BE2C (cell line): ENCODE results near the gene STARD3.

Experiments used
- DNase-seq: peaks from one replicate; pipeline ENCODE4 v3.0.0-alpha.2; 2020
- H3K27me3 ChIP-seq: fragments of 250-450 bp; sonication (Bioruptor Pico); 2 replicates; pipeline ENCODE4 v1.5.1; 2020; ENCODE audit warnings: mild to moderate bottlenecking
- H3K36me3 ChIP-seq: fragments of 250-450 bp; sonication (Bioruptor Pico); 2 replicates; pipeline ENCODE4 v1.5.1; 2020; ENCODE audit warnings: mild to moderate bottlenecking
- H3K4me1 ChIP-seq: fragments of 250-450 bp; sonication (Bioruptor Pico); 2 replicates; pipeline ENCODE4 v1.5.1; 2020
- H3K4me3 ChIP-seq: 2 replicates; pipeline ENCODE4 v1.5.1; 2011; ENCODE audit warnings: low read depth, low read length
- H3K9me3 ChIP-seq: fragments of 250-450 bp; sonication (Bioruptor Pico); 2 replicates; pipeline ENCODE4 v1.5.1; 2020
- TF ChIP-seq, protein P1 (sequence below): IDR thresholded peaks from 2 replicates; pipeline ENCODE4 v1.5.1; 2012; ENCODE audit warnings: mild to moderate bottlenecking, low read depth, low read length

Gene STARD3

DNA sequence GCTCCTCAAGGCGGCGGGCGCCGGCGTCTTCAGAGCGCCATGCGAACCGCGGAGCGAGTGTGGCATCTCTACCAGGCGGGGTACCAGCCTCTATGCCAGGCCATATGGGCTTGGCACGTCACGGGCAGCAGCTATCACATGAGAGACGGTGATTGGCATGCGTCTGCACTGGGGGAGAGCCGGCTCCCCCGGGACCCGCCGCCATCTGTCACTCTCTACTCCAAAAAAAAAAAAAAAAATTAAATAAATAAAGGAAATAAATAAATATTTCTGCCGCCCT is 29.2 kb upstream of the STARD3 start, which contains the start of gene NEUROD2:
Gene NEUROD2, minus strand, starts transcription at position 70 of the 280 bp plus-strand sequence. CDS start 1,321 bp downstream, outside the sequence.
- H3K27me3 ChIP-seq: peaks cover 80% of the 10 kb centered on the region
- DNase-seq: no peak
- no peaks in the 10 kb centered on the region for H3K4me1 ChIP-seq
- no peaks in the 10 kb centered on the region for H3K9me3 ChIP-seq
- no peaks in the 10 kb centered on the region for H3K36me3 ChIP-seq
- H3K4me3 ChIP-seq: no peak within 1 kb of the TSS
- TF ChIP-seq, protein P1, sequence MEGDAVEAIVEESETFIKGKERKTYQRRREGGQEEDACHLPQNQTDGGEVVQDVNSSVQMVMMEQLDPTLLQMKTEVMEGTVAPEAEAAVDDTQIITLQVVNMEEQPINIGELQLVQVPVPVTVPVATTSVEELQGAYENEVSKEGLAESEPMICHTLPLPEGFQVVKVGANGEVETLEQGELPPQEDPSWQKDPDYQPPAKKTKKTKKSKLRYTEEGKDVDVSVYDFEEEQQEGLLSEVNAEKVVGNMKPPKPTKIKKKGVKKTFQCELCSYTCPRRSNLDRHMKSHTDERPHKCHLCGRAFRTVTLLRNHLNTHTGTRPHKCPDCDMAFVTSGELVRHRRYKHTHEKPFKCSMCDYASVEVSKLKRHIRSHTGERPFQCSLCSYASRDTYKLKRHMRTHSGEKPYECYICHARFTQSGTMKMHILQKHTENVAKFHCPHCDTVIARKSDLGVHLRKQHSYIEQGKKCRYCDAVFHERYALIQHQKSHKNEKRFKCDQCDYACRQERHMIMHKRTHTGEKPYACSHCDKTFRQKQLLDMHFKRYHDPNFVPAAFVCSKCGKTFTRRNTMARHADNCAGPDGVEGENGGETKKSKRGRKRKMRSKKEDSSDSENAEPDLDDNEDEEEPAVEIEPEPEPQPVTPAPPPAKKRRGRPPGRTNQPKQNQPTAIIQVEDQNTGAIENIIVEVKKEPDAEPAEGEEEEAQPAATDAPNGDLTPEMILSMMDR: no peak

DNA sequence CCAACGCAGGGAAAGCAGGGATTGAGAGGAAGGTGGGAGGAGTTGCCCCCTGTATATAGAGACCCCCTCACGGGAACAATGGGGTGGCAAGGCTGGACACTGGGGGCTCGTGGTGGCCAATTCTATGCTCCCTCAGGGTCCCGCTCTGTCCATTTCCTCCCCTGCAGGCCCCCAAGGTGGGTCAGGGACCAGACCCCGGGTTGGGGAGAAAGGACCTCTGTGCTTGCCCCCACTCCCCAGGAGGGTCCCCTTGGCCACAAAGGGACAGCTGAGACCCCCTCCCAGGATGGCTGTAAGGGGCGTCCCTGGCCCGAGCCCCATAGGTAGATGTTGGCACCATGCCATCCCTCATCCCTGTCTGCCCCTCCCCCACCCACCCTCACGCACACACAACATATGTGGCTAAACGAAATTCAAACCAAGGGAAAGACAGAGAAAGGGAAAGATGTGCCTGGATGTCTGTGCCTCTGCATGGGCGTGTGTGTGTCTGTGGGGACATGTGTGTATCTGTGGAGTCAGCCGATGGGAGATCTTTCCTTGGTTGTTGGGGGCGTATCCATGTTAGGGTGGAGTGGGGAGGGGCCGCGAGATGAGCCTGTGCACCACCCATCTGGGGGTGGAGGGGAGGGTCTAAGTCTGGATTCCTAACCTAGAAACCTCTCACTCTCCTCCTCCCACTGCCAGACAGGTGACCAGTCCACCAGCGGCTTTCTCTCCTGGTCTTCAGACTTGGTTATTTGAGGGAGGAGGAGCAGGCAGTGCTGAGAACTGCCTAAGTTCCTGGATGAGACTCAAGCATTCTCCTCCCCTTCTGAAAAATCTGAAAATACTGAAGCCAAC is 28.6 kb upstream of the STARD3 start:
- peaks cover 76% of the 10 kb centered on the region for H3K27me3 ChIP-seq
- TF ChIP-seq, protein P1: no peak
- no peak overlapping the region for H3K4me3 ChIP-seq
- H3K9me3 ChIP-seq: no peaks in the 10 kb centered on the region
- H3K36me3 ChIP-seq: no peaks in the 10 kb centered on the region
- no peaks in the 10 kb centered on the region for H3K4me1 ChIP-seq
- no peak for DNase-seq

GRCh38 chr17:39609416-39610025 is 27.4 kb upstream of the STARD3 start:
- DNase-seq: no peak
- Histone ChIP-seq H3K27me3 (peaks cover 65% of the 10 kb centered on the region), H3K4me3 (no peak overlapping the region)

DNA sequence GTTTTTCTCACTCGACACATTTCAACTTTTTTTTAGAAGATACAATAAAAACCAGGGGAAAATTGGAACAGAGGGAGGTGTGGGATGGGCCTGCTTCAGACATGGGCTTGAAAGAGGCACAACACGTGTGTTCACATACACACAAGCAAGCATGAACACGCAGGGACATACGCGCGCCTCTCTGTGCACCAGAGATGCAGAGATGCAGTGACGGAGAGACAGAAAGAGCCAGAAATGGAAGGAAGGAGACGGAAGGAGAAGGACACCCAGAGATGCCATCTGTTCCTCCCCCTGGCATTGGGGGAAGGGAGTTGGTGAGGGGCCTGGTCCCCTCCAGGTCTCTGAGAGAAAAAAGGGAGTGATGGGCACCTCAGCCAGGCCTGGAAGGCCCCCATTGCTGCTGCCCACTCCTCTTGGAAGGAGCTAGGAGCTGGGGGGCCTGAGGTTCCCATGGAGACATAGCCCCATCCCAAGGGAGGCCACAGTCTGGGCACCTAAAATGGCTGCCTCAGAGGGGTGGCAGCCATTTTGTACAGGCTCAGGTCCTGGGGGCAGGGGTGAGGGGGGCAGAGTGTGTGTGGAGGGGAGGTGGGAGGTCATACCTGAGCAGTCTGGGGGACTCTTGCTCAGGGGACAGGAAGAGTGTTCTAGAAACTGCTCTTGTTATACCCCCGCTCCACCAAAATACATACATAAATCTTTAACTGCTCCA is 25.4 kb upstream of the STARD3 start:
- Histone ChIP-seq H3K9me3 (no peaks in the 10 kb centered on the region), H3K4me1 (no peaks in the 10 kb centered on the region), H3K4me3 (no peak overlapping the region), H3K36me3 (no peaks in the 10 kb centered on the region), H3K27me3 (peaks cover 44% of the 10 kb centered on the region)
- no peak for DNase-seq
- TF ChIP-seq, protein P1: no peak

More at GRCh38 chr17:39609416-39610025, 27.4 kb upstream of the STARD3 start:
- TF ChIP-seq, protein P1: no peak
- H3K36me3 ChIP-seq: no peaks in the 10 kb centered on the region
- no peaks in the 10 kb centered on the region for H3K4me1 ChIP-seq
- no peaks in the 10 kb centered on the region for H3K9me3 ChIP-seq

DNA sequence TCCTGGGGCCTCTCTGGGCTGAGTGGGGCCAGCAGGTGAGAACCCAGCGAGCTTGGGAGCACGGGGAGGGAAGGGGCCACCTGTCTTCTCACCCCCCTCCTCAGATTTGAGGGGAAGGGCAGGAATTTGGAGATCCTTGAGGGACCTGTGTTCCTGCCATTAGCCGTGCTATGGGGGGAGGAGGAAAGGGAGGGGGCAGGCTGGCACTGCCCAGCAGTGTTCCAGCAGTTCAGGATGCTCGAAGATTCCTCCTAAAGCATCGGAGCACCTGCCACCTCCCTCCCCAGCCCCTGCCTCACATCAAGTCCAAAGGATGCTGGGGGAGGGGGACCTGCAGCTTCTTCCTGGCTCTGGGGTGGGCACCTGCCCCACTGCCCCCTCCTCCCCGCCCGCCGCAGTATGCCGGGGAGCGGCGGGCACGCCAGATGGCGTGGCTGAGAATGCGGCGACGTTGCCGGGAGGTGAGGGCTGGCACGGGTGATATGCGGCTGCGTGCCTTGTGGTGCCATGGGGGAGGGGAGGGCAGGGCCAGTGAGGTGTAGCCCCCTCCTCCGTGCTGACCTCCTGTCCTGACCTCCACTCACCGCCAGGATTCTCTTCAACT is 24.6 kb upstream of the STARD3 start:
- Histone ChIP-seq H3K27me3 (peaks cover 43% of the 10 kb centered on the region), H3K36me3 (no peaks in the 10 kb centered on the region), H3K4me3 (no peak overlapping the region), H3K4me1 (peaks cover 6% of the 10 kb centered on the region), H3K9me3 (no peaks in the 10 kb centered on the region; the same call in 1 of the 2 replicates)
- TF ChIP-seq, protein P1: no peak
- no peak for DNase-seq
